GM21576 (cell line): Measurements from ENCODE around the gene CCNQ.

Experiments
- ATAC-seq: cut with Tn5 transposase; IDR thresholded peaks from one replicate; pipeline ENCODE4 v1.9.1; 2021; ENCODE audit warnings: mild to moderate bottlenecking, moderate library complexity; ENCODE audit not compliant: unreplicated experiment

Gene CCNQ

DNA sequence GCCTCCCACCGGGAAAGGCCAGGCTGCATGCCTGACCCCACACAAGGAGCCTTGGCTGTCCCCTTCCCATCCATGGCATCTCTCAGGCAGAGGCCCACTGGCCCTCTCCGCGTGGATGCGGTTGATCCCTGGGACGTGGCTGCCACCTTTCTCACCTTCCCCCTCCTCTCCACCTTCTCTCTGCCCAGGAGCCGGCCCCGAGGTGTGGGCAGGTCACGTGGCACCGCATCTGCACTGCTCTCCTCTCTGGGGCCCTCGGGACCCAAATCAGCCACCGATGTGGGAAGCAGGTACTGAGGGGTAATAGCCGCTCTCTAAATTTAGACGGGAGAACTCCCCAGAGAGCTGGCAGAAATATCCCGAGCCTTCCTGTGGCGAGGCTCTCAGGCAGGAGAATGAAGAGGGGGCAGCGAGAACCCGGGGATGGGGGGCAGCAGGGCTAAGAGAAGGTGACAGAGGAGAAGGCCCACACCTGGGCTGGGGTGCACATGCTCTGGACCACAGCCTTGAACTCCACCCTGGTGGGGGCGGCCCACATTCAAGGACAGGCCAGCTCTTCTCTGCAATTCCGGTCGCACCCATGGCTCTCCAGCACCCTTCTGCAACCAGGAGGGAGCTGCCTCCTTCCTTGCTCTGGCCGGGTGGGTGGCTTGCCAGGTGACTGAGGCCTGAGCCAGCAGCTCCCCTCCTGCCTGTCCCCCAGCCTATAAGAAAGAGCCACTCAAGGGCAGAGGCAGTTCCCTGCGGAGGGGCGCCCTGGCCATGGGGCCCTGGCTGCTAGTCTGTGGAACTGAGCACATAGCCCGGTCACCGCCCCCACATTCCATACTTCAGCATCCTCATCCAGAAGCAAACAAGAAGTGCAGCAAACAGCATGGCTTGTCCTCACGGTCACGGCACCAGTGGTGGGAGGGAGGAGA lies 38.4 kb upstream of the CCNQ start:
- no peak for ATAC-seq

DNA sequence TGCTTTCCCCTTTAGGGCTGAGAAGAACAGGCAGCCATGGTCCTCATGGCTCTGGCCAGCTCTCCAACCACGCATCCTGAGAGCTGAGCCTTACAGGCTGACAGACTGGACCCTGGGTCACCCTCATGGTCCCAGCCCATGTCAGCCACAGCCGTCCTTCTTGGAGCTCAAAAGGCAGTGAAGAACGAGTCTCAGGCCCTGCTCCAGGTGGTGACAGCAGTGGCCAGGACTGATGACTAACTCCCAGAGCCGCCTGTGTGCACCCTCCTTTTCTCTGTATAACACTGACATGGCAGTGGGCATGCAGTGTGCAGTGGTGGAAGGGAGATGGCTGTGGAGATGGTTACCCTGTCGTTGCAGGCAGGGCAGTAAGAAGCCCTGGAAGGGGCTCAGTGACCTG lies 37.8 kb upstream of the CCNQ start:
- no peak for ATAC-seq

DNA sequence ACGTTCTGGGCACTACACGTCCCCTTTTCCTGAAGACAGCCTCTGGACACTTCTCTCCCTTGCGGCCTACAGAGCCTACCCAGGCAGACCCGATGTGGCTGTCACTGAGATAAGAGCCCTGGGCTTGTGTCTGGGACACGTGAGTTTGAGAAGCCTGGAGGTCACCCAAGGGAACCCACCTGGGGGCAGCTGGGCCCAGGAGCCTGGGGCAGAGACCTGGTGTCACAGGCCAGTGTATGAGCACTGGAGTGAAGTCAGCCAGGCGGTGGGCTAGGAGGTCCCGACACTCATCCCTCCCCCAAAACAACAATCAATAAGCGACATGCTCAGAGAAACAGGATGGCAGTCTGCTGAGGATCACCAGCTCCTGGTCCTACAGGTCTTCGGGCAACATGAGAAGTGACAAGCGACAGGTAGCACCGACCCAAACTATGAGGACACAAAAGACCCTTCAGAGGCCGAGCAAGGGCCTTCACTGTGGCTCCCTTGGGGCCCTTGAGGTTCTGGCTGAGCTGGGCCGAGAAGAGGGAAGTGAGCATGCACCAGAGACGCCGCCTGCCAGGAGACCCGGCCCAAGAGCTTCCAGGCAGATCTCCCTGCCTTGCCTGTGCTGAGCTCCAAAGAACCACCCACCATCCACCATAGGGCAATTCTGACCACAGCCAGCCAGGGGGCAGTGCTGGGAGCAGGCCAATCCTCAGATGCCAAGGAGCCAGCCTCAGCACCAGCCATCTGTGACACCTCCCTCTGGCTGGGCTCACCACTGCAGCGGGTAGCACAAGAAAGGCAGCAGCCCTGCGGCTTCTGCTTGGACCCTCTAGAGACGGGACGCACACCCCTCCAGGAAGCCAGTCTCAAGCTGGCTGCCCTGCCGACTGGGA lies 37.1 kb upstream of the CCNQ start:
- no peak for ATAC-seq

DNA sequence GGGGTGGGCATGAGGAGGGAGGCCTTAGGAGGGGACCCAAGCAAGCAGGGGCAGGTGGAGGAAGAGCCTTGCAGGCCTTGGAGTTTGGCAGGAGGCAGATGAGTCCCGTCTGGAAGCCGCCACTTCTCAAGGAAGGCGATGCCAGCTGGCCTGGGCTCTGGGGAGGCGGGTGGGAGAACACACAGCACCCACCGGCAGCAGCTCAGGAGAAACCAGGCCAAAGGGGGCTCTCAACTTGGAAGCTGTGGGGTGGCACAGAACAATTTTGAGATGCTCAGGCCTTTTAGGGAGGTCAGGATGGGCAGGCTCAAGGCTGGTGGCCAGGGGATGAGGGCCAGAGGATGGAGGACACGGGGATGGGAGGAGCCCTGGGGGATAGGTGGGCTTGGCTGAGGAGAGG lies 36.4 kb upstream of the CCNQ start:
- no peak for ATAC-seq

DNA sequence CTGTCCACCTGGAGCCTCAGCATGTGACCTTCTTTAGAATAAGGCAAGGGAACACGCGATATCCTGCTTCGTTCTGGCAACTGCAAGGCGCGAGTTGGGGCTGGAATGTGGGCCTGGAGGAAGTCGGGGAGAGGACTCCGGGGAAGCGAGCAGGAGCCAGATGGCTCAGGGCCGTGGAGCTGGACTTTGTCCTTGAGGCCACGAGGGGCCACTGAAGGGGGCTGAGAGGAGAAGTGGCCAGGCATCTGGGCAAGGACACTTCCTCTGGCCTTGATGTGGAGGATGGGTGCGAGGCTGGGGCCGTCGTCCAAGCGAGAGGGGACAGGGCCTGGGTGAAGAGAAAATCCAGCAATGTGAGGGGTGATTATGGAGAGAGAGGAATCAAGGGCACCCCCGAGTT lies 35.9 kb upstream of the CCNQ start:
- no peak for ATAC-seq

DNA sequence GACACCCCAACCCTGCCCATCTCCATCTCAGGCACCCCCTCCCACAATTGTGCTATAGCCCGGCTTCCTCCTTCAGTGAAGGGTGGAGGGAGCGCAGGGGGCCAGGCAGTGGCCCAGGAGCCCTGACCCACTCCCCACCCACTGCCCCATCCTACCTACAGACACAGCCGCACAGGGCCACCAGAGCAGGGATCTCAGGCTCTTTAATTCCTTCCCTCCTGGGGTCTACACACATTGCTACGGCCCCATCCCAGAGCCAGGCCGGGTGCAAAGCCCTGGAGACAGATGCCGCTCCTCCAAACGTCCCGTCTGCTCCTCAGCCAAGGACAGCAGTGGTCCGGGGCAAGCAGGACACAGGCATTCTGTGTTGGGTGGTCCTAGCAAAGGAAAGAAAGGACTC lies 35.3 kb upstream of the CCNQ start:
- no peak for ATAC-seq

DNA sequence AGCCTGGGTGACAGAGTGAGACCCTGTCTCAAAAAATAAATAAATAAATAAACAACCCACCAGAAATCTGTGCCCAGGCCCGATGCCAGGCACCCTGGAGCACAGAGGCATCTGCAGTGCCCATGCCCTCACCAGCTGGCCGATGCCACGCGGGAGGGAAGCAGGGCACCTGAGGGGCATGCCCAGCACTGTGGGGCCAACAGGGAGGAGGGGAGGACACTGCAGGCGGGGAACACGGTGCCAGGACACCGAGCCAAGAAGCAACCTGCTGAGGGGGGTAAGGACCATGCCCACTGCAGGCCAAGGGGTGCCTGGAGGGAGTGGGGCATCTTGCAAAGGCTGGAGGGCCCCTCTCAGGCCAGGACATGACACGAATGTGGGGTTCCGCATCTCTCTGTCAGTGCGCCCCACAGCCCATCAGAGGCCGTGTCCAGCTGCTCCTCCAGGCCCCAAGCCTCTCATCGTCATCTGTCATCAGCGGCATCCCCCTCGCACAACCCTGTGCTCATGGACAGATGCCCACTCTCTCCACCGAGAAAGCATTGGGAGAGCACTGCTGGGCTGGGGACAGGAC lies 34.8 kb upstream of the CCNQ start:
- no peak for ATAC-seq

DNA sequence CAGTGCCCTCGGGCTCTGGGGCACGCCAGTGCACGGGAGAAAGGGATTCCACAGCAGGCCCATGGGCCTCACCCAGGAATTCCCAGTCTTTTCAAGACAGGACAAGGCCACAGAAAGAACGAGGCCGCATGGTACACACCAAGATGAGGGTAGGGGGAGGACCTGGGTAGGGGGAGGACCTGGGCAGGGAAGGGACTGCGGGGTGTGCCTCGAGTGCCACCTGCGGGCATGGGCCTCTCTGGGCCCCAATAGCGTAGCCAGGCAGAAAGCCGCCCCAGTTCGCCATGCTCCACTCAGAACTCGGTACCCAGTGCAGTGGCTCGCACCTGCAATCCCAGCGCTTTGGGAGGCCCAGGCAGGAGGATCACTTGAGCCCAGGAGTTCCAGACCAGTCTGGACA lies 34.1 kb upstream of the CCNQ start:
- ATAC-seq = no peak

- ATAC-seq = no peak
These were observed 33.6 kb upstream of the CCNQ start for GRCh38 chrX:153632595-153632946.

GRCh38 chrX:153631907-153632594 lies 33.1 kb upstream of the CCNQ start:
- ATAC-seq = no peak

- no peak for ATAC-seq
These were observed 32.4 kb upstream of the CCNQ start for GRCh38 chrX:153631346-153631745.

GRCh38 chrX:153628665-153629064 lies 29.7 kb upstream of the CCNQ start:
- ATAC-seq = no peak

DNA sequence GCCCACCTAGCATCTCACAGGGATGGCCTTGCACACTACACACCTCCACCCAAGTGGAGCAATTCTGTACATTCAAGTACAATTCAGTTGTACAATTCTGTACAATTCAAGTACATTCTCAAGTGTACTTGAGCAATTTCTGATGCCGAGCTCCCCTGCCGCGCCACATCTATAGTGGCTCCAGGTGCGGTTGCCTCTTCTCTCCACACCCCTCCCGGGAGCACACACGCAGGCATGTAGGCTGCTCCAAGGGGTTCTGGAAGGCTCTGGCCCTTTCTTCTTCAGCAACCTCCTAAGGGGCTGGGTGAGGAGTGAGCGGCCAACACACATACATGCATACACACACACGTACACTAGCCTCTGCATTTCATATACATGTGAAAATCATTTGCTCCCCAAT lies 29.2 kb upstream of the CCNQ start:
- ATAC-seq = no peak

GRCh38 chrX:153627675-153628111 lies 28.8 kb upstream of the CCNQ start:
- no peak for ATAC-seq

GRCh38 chrX:153626863-153627674 lies 28.1 kb upstream of the CCNQ start:
- no peak for ATAC-seq

- no peak for ATAC-seq
These were observed 27.2 kb upstream of the CCNQ start for GRCh38 chrX:153626025-153626633.

DNA sequence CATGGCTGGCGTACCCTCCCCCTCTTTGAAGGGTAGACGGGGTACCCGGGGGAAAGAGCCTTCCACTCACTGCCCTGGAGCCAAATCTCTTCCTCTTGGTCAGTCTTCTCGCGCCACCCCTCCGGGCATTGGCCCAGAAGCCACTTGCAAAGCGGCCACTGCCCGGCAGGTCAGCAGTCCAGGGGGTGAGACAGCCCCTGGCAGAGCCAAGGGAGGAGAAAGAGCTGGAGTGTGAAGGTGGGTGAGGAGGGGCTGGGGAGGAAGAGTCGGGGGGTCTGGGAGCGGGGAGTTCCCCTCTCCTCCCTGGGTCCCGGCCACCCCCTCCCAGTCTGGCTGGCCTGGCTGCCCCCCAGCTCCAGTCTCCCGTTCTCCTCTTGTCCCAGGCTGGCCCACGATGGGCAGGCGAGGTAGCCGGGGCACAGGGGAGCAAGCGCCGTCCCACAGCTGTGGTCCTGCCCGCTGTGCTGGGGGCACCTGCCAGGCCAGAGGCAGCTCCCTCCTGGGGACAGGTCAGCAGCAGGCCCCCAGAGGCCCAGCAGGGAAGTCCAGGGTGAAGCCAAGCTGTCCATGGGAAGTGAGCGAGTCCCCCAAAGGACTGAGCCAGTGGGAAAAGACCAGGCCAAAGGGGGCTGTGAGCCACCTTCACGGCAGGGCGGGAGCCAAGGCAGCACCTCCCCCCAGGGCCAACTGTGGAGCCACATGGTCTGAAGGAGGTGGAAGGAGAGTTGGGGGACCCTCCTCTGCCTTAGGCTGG lies 26.5 kb upstream of the CCNQ start:
- ATAC-seq = no peak

DNA sequence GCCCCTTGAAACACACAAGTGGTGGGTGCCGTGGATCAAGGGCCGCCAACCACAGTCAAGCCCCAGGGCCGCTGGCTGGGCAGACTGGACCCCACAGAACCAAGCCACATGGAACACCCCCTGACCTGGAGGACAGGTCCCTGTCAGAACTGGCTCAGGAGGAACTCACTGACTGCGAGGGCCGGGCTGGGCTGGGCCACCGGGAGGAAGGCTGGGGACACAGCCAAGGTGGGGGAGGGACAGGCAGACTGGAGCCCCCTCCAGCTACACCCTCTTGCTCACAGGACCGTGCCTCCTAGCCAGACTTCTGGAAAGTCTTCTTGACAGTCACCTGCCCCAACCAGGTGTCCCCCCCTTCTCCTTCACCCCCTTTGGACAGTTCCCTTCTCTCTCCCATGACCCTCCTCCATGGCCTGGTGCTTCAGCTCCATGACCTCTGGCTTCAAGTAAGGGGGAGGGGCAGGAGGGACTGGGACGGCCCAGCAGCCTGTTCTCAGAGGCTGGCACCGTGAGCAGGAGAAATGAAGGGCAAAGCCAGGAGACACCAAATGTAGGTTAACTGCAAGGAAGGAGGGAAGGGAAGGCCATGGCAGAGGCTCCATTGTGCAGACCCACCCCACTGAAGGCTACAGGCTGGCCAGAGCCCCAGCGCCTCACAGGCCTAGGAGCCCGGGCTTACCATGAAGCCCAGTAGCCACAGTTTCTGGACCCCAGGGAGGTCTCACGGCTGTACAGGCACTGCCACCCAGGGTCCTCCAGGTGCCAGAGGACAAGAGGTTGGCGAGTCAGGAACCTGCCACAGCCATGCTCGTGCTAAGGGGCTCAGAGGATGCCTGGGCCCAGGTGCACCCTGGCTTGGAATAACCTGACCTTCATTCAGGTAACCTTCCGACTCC lies 25.5 kb upstream of the CCNQ start:
- no peak for ATAC-seq
